Inferior parietal cortex (tissue), 1 donor: ENCODE data around the gene PAK6.

Experiments used
- DNase-seq: peaks from one replicate; pipeline ENCODE4 v3.0.0-alpha.2; 2016; ENCODE audit errors: extremely low spot score

The PAK6 gene

DNA sequence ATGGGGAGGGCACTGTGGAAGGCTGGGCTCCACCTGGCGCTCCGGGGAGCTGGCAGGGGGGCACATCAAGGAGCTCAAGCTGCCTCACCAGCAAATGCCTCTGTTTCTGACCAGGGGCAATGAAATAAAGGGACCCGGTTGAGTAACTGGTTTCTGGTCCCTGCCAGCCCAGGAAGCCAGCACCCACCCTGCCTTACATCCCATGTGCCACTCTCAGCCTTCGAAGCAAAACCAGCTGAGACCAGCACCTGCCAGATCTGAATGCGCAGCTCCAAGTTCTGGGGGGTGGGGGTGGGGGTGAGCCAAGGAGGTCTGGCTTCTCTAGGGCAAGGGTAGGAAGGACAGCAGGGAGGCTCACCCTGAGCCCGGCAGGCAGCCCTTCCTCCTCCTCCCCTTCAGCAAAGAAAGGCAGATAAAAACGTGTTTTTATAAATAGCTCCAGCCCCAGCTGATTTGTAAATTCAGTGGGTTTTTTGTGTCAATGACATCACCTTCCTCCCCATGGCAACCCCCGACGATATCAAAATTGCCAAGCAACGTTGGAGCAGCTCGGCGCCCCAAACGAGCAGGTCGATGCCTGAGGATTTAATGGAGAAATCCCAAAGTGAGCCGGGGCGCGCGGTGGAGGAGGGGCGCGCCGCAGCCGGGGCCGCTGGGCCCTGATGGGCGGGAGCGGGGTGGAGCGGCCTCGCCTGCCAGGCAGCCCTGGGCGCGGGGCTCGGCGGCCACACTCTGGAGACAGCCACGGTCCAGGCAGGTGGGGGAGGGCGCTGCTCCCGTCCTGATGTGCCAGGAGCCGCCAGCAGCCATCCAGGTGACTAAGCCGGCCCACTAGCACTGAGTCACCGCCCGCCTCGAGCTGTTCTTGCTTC, at the start of gene PAK6:
TSS of gene PAK6 (plus strand) at position 532 of the 872 bp plus-strand sequence. CDS start 25,723 bp downstream, outside the sequence.
- DNase-seq = no peak

DNA sequence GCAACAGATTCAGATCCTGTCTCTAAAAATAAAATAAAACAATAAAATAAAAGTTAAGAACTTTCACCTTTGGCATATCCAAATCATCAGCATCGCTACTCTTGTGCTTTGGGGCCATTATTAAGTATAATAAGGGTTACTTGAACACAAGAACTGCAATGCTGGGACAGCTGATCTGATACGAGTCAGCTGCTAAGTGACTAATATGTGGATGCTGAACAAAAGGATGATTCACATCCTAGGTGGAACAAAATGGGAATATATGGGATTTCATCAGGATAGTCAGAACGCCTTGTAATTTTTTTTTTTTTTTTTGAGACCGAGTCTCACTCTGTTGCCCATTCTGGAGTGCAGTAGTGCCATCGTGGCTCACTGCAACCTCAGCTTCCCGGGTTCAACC, 48.3 kb upstream of the PAK6 start:
- no peak for DNase-seq

DNA sequence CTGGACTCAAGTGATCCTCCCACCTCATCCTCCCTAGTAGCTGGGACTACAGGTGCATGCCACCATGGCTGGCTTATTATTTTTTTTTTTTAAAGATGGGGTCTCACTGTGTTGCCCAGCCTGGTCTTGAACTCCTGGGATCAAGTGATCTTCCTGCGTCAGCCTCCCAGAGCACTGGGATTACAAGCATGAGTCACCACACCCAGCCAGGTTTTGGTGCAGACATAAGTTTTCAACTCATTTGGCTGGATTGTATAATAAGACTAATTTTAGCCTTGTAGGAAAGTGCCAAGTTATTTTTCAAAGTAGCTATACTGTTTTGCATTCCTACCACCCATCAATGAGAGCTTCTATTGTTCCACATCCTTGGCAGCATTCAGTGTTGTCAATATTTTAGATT, 45.9 kb upstream of the PAK6 start:
- no peak for DNase-seq

DNA sequence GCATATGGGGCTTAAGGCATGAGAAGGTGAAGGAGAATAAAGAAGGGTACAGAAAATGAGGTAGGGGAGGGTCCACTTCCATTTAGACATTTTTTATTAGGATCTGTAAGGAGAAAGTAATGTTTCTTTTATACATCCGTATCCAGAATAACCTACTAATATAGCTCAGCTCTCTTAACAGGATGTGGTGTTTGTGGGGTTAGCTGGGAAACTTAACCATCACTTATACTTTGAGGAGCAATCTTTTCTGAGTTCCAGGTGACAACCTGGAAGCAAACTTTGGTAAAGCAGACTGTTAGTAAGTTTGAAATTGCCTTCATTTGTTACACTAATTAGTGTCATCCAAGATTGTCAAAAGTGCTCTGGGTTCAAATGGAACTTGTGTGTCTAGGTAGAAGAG, 41.4 kb upstream of the PAK6 start:
- no peak for DNase-seq

DNA sequence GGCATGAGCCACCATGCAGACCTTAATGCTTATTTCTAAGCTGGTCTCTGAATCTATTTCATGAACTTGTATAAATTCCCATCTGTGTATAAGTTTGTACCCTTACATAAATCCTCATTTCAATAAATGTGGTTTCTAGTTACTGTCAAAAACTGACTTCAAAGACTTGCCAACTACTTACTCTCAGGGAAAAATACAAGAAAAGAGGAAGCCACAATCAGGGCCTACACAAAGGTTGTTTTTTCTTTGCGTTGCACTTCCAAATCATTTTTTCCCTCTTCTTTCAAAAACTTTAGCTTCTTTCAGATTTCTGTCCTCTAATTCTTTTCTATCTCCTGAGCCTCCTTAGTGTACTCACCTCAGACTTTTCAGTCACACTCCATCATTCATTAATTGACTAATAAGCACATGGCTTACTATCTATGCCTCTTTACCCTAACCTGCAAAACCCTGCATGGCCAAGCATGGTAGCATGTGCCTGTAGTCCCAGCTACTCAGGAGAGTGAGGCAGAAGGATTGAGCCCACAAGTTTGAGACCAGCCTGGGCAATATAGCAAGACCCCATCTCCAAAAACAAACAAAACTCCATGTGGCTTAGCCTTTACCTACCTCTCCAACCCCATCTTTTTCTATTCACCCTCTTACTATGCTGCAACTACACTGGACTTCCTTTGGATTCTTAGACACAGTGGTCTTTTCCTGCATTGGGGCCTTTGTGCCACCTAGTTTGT, 40.3 kb upstream of the PAK6 start:
- no peak for DNase-seq

DNA sequence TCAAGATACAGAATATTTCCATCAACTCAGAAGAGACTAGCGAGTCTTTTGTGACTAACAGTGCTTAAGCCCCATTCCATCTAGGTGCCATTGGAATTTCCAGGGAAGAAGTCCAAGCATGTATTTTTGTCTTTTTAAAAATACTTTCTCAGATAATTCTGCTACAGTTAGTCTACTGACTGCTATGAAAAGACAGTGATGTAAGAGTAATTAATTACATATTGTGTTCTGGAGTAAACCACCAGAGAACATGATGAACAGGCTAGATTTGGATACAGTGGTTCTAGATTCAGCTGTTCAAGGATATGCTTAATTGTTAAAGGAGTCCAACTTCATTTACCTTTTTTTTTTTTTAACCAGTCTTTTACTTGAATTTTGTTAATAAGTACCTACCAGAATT, 34.8 kb upstream of the PAK6 start:
- DNase-seq = no peak

DNA sequence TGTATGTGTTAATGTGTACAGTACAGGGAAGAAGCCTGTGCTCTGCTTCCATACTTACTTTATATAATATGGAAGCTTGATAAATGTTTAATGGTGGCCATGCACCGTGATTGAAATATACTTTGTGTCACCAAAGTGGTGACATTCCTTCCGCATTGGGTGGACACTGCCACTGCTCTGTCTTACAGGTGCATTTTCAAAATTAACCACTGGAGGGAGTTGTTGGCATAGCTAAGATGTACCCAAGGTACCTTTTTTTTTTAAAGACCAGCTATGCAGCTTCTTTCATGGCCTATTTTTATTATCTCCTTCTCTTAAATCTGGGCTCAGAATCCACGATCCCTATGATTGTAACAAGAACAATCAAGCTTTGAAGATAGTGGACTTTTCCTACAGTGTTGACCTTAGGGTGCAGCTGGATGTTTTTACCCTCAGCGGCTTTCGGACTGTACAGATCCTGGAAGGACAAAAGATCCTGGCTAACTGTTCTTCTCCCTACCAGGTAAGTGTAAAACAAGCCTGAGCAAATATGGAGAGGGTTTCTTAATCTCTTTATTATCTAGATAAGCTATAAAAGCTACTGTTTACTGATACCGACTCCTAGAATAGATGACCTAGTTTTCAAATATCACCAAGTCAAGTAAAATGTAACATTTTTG, 21.6 kb upstream of the PAK6 start:
- DNase-seq = peak; percentile 89

DNA sequence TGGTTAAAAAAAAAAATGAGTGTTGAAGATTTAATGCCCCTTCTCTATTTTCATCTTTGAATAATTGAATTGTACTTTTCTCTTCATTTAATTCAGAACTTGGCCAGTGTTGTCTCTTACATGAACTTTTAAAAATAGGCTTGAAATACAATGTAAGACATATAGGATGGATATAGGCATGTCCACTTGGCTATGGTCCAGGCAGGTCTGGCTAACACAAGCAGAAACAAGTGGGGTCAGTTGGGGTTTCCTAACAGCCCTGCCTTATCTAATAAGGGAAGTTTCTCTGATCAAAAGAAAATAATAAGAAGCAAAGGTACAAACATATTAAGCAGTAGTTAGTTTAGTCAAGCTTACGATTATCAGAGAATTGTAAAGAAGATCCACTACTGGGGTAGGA, 19.1 kb upstream of the PAK6 start:
- no peak for DNase-seq

DNA sequence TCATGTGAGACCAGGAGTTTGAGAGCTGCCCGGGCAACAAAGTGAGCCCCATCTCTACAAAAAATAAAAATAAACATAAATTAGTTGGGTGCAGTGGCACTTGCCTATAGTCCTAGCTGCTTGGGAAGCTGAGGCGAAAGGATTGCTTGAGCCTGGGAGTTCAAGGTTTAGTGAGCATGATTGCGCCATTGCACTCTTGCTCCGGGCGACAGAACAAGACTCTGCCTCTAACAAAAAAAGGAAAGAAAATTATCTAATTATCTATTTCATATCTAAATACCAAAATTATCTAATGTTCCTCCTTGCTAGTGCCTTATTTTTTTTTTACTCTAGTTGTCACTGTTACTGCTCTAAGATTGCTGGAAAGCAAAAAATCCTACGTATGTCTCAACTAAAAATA, 16.7 kb upstream of the PAK6 start:
- no peak for DNase-seq

DNA sequence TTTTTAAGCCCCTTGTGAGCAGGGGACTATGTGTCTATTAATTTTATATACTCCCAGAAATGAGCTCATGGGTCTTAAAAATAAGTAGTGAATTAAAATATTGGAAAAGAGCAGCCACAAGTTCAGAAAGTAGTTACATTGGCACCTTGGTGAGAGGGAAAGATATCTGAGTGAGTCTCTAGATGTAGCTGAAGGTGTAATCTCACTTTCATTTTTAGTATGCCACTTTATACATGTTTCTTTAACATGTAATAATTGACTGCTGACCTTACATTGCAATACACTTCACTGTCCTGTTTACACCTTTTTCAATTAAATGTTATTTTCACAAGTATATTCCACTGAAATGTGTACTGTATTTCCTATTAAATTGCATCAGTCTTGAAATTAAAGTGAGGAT, 12.1 kb upstream of the PAK6 start:
- no peak for DNase-seq

DNA sequence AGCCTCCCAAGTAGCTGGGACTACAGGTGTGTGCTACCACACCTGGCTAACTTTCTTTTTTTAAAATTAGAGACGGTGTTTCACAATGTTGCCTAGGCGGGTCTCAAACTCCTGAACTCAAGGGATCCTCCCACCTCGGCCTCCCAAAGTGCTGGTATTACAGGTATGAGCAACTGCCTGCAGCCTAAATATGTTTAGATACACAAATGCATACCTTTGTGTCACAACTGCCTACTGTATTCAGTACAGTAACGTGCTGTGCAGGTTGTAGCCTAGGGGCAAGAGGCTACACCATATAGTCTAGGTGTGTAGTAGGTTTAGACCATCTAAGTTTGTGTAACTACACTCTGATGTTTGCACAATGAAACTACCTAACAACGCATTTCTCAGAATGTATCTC, 9.5 kb upstream of the PAK6 start:
- DNase-seq = no peak

DNA sequence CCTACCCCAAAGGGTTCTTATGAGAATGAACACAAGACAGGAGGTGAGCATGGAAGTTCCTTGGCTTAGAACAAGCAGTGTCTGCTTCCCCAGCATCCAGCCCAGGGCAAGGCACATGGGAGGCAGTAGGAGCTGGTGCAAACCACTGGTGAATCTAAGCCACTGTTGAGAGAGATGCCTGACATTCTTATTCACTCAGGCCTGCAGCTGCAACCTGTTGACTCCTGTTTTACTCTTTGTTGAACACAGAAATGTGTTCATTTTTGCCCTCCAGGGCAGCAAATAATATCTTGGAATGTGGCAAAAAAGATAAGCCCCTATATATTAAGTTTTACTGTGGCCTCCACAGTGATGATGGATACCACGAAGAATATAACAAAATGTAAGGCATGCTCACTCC, 8.9 kb upstream of the PAK6 start:
- no peak for DNase-seq

DNA sequence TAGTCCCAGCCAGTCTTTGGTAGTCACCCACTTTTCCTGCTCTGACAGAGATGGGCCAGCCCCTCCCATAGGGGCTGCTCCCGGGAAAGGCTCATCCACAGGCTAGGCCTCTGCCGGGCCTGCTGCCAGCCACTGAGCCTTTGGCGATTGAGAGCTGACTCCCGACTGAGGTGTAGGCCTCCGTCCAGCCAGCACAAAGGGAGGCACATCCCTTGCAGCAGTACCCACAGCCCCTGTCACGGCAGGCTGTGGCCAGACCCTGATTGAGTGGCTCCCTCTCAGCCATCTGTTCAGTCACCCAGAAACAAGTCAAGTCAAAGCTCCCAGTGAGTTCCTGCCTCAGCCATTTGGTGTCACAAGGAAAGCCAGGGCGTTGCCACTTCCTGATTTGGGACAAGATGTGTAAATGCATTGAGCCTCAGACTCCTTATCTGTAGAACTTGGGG, 6.2 kb upstream of the PAK6 start:
- DNase-seq = no peak

DNA sequence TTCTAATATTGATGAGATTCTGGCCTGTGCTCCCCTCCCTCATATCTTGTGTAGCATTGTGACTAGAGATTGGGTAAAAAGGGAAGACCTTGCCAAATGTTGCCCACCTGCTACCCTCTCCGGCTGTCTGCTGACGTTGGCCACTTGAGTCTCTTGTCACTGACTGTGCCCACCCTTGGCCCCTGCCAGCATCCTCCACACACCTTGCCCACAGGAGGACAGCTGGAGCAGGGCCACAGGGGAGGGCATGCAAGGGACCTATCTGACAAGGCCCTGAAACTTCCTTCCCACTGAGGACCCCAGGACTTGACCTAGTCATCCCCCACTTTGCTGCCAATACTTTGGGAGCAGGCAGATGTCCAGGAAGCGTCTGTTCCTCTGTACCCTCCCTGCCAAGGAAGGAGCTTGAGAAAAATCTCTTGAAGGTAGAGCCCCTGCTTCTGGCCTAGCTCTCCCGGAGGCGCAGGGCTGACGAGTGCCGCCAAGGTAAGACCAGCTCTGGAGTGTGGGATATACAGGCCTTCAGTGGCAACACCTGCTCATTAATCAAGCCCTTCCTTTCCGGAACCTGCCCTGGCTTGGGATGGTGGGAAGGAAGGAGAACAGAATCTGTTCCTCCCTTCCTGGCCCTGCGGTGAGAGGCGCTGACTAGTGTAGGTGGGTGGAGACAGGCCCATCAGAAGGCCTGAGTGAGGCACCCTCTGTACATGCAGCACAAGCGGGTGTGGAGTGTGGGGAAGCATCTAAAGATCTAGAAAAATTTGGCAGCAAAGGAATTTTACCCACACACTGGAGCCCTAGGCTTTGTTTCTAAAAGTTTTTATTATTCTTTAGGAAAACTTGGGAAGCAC, 4.9 kb upstream of the PAK6 start:
- no peak for DNase-seq

DNA sequence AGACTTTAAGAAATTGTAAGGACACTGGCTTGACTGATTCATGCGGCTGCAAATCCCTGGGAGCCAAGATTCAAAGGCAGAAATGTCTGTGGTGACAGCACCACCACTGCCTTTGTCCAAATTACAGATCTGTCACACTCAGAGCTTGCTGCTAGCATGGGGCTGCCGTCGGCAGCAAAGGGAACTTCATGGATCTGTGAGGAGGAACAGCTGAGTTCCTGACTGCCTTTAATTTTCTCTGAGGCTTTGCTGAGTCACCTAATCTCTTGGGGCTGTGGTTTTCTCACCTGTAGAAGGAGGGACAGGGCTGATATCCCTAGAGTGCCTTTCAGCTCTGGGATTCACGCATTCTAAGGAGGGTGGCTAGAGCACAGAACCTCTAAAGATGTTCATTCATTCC, 4.1 kb upstream of the PAK6 start:
- DNase-seq = no peak

DNA sequence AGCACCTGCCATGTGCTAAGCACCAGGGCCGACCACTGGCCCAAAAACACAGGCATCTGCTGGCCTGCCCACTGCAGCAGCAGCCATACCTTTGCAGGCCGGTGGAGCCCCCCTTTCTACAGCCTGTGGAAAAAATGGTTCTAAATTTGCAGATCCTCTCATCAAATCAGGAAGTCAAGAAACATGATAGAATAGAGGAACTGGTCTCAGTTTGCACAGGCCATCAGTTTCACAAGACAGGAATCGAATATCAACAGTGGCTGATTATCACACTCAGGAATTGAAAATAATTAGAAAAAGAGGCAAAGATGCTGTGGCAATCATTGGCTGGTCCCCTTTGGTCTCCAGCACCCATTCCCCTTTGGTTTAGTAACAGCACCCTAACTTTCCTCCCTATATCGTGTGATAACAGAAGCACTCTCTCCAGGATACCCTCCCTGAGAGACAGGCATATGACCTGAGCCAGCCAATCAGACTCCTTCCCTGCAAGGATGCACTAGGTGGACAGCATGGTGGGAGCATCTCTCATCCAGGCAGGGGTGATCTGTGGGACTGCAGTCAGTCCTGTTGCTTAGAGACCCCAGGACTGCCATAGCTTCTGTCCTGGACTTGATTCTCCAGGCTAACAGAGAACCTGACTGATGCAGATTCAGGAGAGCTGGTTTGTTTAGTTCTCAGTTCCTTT, 3.5 kb upstream of the PAK6 start:
- DNase-seq = no peak

DNA sequence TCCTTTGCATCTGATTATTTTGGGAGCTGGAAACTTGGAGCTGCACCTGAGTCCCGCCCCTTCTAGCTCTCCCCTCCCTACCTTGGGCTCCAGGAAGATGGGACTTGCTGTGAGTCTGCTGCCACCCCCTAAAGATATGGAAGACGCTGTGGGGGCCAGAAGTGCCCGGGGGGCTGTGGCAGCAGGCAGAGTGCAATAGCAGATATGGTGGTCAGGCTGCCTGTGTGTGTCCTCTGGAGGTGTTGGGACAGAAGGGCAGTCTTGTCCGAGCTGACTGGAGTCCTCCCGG, 485 bp downstream of the PAK6 start:
- DNase-seq = no peak

DNA sequence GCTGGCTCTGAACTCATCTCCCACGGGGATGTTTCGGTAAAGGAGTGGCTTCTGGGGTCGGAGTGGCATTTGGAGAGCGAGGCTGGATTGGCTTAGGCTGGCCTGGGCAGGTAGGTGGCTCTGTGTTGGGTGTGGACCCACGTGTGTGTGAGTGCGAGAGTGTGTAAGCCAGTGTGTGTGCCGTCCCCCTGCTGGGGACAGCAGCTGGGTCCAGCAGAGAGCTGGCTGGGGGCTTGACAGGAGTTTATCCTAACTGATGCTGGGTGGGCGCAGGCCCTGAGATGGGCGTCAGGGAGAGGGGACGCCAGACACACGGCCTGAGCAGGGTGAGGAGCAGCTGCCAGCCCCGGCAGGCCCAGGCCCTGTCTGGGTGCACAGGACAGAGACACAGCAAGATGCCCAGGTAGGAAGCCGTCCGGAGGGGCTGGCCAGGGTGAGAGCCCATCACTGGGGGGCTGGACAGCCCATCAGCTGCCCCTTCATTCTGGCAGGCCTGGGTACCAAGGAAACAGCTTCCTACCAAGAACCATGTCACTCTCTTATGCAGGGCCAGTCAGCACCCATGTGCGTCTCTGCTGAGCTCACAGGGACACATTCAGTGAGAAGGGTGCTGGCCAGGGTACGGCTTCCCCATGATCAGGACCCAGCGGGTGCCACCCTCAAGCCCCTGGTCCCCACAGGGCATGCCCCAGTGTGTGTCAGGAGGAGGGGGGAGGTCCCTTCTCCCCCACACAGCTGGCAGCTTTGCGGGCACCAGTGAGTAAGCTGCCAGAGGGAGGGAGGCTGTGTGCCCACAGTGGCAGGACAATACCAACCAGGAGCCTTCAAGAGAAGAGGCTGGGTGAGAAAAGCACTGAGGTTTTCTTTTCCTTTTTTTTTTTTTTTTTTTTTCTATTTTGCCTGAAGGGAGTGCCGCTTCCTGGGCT, 1.1 kb downstream of the PAK6 start:
- no peak for DNase-seq

DNA sequence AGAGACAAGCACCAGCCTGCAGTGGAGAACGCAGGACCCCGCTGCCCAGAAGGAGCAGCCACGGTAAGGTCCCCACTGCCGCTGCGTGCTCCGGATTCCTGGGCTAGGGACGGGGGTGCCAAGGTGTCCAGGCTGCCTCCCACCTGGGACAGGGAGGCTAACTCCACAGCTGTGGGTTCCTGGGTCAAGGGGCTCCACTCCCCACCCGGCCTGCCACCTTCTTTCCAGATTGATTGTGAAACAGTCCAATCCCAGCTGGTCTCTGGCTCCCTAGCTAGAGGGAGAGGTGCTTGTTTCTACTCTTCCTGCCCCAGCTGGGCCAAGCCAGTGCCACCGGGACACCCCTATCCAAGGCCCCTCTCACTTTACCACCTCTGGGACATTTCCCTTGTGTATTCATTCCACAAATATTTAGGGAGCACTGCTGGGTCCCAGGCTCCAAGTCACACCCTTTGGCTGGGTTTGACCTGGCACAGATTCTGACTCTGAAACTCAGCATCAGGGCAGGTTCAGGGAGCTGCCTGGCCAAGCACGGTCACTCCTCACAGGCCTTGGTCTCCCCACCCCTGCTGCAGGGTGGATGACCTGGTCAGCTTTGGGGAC, 1.9 kb downstream of the PAK6 start:
- DNase-seq = no peak
